T47D (cell line): ENCODE results near the gene SRSF4.

Experiments
- DNase-seq, 2 experiments: peaks; one replicate each; pipeline versions ENCODE4 v3.0.0 to v3.0.0-alpha.2; 2011 to 2012; ENCODE audit warnings: low read depth in 1 of 2, low spot score in 1 of 2
- JUND ChIP-seq: IDR thresholded peaks from 2 replicates; pipeline ENCODE4 v1.6.1; 2012; ENCODE audit warnings: low read depth
- in situ Hi-C: cut with HindIII; loops from 2 replicates; pipeline ENCODE4 v1.10.0; 2016; ENCODE audit warnings: low sequenced_read_pairs, low pct_unique_long_range_greater_than_20kb

Gene SRSF4

DNA sequence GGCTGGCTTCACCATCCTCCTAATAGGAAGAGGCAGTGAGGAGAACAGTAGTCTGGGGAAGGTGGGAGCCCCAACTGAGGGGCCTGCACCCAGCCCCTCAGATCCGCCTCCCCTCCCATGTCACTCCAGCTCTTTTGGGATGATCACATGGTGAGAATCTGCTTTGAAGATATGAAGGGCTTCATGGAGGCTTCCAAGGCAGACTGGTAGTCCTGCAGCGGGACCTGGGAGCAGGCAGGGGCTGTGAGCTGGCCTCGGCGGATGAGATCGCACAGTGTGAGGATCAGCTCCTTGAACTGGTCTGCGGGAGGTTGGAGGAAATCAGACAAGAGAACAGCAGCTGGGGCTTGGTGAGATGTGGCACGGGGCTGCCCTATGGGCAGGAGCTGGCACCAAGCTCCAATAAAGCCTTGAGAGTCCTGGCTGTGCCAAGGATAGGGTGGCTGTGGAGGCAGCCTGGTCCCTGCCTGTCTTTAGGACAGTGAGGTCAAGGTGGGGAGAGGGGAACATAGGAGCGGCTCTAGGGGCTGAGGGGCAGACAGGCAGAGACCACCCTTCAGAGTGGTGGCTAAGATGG is 12.3 kb upstream of the SRSF4 start:
- in situ Hi-C loops, result no loop called here
- TF ChIP-seq JUND, result no peak
- DNase-seq, result no peak

DNA sequence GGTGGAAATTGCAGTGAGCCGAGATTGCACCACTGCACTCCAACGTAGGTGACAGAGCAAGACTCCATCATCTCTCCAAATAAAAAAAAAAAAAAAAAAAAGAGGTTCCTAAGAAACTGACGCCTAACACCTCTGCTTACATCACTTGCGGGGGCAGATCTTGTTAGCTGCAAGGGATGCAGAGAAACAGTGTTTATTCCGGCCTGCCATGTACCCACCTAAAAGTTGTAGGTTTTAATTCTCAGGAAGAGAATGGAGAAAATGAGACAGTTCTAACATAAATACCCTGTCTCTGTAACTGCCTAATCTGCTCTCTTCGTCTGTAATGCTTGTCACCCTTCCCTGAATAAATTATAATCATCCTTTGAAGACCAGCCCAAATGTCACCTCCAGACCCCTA is 9.0 kb upstream of the SRSF4 start:
- in situ Hi-C loops, result no loop called here
- TF ChIP-seq JUND, result no peak
- no peak for DNase-seq

DNA sequence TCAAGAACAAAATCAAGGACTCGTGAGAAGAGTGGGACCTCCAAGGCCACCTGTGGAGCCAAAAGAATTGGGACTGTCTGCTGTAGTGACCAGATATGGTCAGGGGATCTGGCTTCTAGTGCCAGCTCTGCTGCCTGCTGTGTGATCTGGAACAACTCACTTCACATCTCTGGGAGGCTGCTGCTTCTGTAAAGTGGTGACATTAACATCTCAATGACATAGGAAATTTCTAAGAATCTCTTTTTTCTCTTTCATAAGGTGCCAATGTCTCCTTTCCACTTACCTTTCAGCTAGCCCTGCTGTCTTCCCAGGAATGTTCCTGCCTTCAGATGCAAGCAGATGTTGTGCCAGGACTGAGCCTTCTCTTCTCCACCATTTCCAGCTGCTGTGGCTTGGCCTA is 5.0 kb upstream of the SRSF4 start:
- in situ Hi-C loops, result no loop called here
- no peak for TF ChIP-seq JUND
- DNase-seq, result no peak

DNA sequence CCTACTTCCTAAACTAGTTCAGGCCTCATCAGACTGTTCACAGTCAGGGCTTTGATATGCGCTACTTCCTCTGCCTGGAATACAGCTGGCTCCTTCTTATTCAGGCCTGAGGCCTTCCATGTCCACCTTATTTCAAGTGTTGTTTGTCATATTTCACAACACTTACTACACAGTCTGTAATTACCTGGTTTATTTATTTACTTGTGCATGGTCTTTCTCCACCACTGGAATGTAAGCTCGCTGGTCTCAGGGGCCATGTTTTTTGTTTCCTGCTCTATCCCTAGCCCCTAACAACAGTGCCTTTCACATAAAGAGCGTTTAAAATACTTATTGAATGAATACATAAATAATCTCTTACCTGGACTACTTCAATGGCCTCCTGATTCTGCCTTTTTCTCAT is 4.6 kb upstream of the SRSF4 start:
- in situ Hi-C loops, result no loop called here
- peak; percentile 11 to 69 for DNase-seq
- TF ChIP-seq JUND, result no peak

DNA sequence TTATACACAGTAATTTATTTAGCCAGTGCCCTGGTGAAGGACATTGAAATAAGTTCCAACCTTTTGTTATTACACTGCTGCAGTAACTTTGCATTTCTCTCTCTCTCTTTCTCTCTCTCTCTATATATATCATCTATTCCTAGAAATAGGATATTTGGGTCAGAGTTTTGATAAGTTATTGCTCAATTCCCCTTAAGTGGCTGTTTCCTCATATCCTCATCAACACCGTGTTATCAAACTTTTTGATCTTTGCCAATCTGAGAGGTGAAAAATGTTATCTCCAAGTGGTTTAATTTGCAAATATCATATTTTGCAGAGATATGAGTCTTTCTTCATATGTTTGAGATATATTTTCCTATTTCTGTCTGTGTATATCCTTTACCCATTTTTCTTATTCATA is 1.6 kb upstream of the SRSF4 start:
- no peak for DNase-seq
- TF ChIP-seq JUND, result no peak
- in situ Hi-C loops, result no loop called here

DNA sequence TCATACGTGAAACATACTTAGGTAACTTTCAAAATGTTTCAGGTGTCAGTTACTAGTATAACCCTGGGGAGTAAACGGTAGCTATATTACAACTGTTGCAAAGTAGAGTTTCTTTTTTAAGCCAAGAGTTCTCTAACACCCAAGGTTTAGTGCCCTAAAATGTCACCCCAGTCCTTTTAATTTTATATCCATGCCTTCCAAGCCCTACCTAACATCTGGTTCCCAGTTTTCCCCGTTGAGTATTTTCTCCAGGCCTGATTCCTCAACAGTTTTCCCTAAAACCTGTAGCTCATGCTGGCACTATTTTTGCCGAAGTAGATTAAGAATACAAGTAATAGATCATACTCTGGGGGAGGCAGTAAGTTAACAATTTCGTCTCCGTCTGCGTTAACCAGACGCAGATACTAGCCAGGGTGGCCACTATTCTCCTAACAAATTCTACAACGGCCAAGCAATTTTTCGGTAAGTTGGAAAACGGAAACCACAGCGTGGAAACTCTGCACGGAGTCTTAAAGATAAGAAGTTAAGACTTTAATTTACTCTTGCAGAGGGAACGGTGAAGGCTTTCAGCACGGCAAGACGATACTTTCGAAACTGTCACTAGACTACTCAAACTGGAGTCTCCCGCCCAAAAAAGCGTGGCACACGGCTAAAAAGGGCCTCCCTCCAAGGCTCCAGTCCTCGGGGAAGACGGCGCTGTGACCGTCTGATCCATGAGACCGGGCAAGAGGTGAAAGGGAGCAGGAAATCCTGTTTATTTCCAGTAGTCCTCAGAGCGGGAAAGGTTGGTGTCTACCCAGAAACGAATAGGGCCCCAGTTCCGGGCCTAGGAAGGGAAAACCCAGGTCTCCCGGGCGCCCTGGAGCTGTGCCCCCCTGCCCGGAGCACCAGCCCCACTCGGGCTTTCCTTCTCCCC is 945 bp downstream of the SRSF4 start:
- TF ChIP-seq JUND, result no peak
- no peak for DNase-seq
- in situ Hi-C loops, result no loop called here

DNA sequence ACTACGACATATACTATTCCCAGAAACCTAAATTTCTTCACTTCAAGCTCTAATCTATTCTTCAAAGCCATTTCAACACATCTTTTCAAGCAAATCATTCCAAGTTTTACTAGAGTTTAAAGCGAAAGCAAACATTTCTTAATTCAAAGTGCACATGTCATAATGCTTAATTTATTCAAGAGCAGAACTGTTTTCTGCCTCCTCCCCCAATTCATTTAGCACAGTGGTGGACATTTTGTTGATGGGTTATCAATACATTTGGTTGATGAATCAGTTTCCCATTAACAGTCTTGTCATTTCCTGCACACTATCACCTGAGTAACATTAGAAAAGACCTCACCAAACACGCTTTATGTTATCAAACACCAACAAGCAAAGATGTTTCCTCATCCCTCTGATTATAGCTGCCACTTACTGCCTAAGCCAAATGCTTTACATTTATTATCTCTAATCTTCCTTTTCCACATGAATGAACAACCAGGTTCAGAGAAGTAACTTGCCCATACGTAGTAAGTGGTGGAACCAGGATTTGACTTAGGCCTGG is 2.0 kb downstream of the SRSF4 start:
- no peak for TF ChIP-seq JUND
- in situ Hi-C loops, result no loop called here
- DNase-seq, result no peak

DNA sequence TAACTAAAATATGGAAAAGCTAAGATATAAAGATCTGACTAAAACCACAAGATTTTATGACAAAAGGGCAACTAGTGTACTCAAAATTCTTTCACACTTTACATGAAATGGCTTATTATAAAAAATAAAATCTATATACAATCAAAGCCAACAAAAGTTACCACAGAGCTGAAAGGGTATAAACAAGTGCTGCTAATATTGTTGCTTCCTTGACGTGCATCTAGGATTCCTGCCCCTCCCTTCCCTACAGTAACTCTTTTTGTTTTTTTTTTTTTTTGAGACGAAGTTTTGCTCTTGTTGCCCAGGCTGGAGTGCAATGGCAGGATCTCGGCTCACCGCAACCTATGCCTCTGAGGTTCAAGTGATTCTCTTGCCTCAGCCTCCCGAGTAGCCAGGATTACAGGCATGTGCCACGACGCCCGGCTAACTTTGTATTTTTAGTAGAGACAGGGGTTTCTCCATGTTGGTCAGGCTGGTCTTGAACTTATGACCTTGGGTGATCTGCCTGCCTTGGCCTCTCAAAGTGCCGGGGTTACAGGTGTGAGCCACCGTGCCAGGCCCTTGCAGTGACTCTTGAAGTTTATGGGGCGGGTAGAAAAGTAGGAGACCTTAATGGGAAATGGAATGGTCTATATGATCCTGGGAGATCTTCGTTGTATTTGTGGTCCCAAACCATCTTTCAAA is 4.5 kb downstream of the SRSF4 start:
- no peak for DNase-seq
- TF ChIP-seq JUND, result no peak
- in situ Hi-C loops, result no loop called here

DNA sequence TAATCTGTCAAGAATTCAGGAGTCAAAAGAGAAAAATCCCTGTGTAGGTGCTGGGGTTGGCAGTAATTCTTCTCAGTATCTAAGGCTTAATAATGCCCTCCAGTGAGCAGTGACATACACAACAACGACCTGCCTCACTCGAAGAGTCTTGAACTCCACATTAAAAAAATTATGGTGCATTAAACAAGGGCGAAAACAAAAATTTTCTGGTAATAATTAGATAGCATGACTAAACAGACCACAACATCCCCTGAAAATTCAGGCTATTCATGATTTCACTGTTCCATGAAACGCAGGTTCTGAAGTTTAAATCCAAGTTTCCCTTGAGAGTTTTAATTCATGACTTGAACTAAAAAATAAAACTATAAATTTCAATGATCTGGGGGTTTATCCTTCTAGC is 5.1 kb downstream of the SRSF4 start:
- DNase-seq, result no peak
- in situ Hi-C loops, result no loop called here
- no peak for TF ChIP-seq JUND

DNA sequence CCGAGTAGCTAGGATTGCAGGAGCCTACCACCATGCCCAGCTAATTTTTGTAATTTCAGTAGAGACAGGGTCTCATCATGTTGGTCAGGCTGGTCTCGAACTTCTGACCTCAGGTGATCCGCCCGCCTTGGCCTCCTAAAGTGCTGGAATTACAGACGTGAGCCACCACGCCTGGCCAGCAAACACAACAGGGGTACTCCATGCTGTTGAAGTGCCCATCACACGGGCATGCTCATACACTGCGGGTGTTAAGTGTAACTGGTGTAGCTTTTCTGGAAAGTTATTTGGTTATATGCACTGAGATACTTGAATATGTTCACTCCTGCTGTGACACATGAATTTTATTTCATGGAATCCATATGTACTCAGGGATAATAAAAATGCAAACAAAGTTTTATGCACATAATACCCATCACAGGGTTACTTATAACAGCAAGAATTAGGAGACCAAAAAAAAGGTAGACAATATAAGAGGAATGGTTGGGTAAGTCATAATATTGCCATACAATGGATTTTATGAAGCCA is 9.2 kb downstream of the SRSF4 start:
- in situ Hi-C loops, result no loop called here
- no peak for DNase-seq
- no peak for TF ChIP-seq JUND

DNA sequence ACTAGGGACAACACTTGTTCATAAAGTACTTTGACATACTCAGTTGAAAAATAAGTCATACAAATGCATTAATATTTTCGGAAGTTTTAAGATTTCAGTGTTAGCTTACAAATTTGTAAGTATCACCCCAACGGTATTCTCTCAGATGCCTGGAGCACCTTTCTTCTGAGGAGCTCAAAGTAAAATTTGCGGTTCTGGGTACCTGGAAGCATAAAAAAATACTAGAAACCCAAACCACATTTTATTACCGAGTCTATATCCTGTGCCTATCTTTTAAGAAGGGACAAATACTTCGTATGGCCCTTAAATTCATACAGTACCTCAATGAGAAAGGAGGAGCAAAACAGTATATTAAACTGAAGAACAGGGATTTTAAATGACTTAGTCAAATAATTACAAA is 10.2 kb downstream of the SRSF4 start:
- DNase-seq, result no peak
- in situ Hi-C loops, result no loop called here
- TF ChIP-seq JUND, result no peak

DNA sequence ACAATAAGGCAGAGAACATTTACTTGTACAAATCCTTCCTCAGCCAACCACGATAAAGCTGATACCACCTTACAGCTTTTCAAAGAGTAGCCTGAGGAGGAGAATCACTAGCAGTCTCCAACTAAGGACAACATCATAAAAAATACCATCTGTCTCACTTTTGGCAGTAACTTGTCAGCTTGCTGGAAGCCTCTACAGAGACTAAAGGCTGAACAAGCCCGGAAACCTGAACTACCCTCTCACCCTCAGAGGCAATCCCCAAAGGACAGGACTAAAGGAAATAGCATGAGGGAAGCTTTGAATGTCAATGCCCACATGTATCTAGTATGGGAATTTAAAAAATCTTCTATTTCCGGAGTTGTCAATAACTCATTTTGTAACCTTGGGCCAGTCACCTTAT is 10.6 kb downstream of the SRSF4 start:
- no peak for DNase-seq
- TF ChIP-seq JUND, result no peak
- in situ Hi-C loops, result no loop called here

DNA sequence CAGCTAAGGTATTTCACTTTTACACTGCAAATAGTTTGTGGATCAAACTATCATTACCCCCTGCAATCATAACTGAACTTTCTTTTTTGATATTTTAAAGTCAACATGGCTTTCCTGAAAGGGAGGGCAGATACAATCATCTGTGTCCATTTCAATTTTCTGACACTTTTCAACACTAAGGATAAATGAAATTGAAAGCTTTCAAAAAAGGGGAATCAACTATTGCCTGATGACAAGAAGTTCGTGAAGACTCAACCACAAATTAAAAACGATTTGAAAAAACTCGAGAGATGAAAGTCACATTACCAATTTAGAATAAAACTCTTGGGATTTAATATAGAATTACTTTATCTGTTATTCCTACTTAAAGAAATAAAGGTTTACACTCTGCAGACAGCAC is 11.7 kb downstream of the SRSF4 start:
- TF ChIP-seq JUND, result no peak
- in situ Hi-C loops, result no loop called here
- no peak for DNase-seq
